B cell (primary cell): ENCODE data around the gene OR2AT4. TPM values are rescaled to one million over a fixed set of nuclear protein-coding genes. Genes with fewer than 3 reads are reported as not detected.
"Not testable (repeated sequence)": the region's sequence is repeated elsewhere in the genome, so short reads cannot be mapped to it uniquely, and the experiment has no call there.

Source experiments
- ATAC-seq: fragments of 200-7000 bp; cut with Tn5 transposase; one replicate; pipeline ENCODE4 v1.10.0; 2021; ENCODE audit warnings: low read depth, mild to moderate bottlenecking, moderate number of reproducible peaks, moderate library complexity
- CTCF ChIA-PET: fragments of 350-600 bp; sonication (Branson Sonifier 250); formaldehyde crosslinking; loops from one replicate; lab custom pipeline; 2021; ENCODE audit warnings: antibody characterized with exemption, inconsistent platforms; lab: Charles Lee
- POLR2A ChIA-PET: fragments of 350-600 bp; sonication (Branson Sonifier 250); formaldehyde crosslinking; loops from one replicate; lab custom pipeline; 2021; ENCODE audit warnings: antibody characterized with exemption; lab: Charles Lee
- DNase-seq: peaks from one replicate; pipeline ENCODE4 v3.0.0; 2013
- H2AFZ ChIP-seq: 2 replicates; pipeline ENCODE4 v1.6.1; 2012; ENCODE audit warnings: mild to moderate bottlenecking, low read depth, low read length; ENCODE audit not compliant: insufficient read depth, poor library complexity, severe bottlenecking
- H3K27ac ChIP-seq, 2 donors: 1 replicate in 1 of 2; 2 replicates in 1 of 2; pipeline ENCODE4 v1.5.1; 2012 to 2013; ENCODE audit warnings: low read length in 2 of 2, mild to moderate bottlenecking in 2 of 2, moderate library complexity in 1 of 2
- H3K27me3 ChIP-seq, 4 experiments: fragments of 200-600 bp in 1 of 4; sonication (generic) in 1 of 4; replicated peaks in 1 of 4; 1 replicate in 2 of 4; 2 replicates in 2 of 4; pipeline versions ENCODE4 v1.6.1 to v1.7.0; 2013 to 2016; ENCODE audit warnings: low read length in 3 of 4, mild to moderate bottlenecking in 2 of 4, mixed read lengths in 1 of 4, moderate library complexity in 1 of 4; ENCODE audit not compliant: insufficient read depth in 4 of 4, control insufficient read depth in 3 of 4; ENCODE audit errors: control extremely low read depth in 1 of 4
- H3K36me3 ChIP-seq, 2 experiments: replicated peaks in 1 of 2; 1 replicate in 1 of 2; 2 replicates in 1 of 2; pipeline versions ENCODE4 v1.6.1 to v1.7.1; 2013; ENCODE audit warnings: low read length in 1 of 2; ENCODE audit not compliant: insufficient read depth in 2 of 2, control insufficient read depth in 1 of 2; ENCODE audit errors: control extremely low read depth in 1 of 2, extremely low read depth in 1 of 2
- H3K4me1 ChIP-seq, 2 donors: fragments of 200-600 bp in 1 of 2; sonication (generic) in 1 of 2; 1 replicate in 1 of 2; 2 replicates in 1 of 2; pipeline versions ENCODE4 v1.5.1 to v1.6.1; 2013 to 2017; ENCODE audit warnings: low read length in 2 of 2; ENCODE audit not compliant: control insufficient read depth in 2 of 2, insufficient read depth in 2 of 2
- H3K4me2 ChIP-seq: replicated peaks from 2 replicates; pipeline ENCODE3; 2012; ENCODE audit warnings: mild to moderate bottlenecking, low read depth, low read length; ENCODE audit not compliant: poor library complexity, severe bottlenecking
- H3K4me3 ChIP-seq, 5 experiments: fragments of 200-600 bp in 1 of 5; sonication (generic) in 1 of 5; 1 replicate in 3 of 5; 2 replicates in 2 of 5; pipeline versions ENCODE4 v1.5.1 to v1.7.0; 2011 to 2016; ENCODE audit warnings: low read length in 4 of 5, mild to moderate bottlenecking in 4 of 5, low read depth in 2 of 5, control low read depth in 1 of 5, moderate library complexity in 1 of 5; ENCODE audit not compliant: insufficient read depth in 1 of 5; ENCODE audit errors: control extremely low read depth in 1 of 5, extremely low read depth in 1 of 5
- H3K79me2 ChIP-seq: fragments of 200-600 bp; sonication (generic); one replicate; pipeline ENCODE4 v1.6.0; 2016; ENCODE audit warnings: low read length; ENCODE audit not compliant: control insufficient read depth, insufficient read depth
- H3K9ac ChIP-seq: fragments of 200-600 bp; sonication (generic); 2 replicates; pipeline ENCODE4 v1.6.1; 2017; ENCODE audit warnings: mild to moderate bottlenecking, low read length, moderate library complexity
- H3K9me3 ChIP-seq, 3 donors: one replicate each; pipeline versions ENCODE4 v1.6.1 to v1.7.1; 2013; ENCODE audit warnings: low read length in 2 of 3; ENCODE audit not compliant: control insufficient read depth in 2 of 3, insufficient read depth in 1 of 3; ENCODE audit errors: control extremely low read depth in 1 of 3
- H4K20me1 ChIP-seq: 2 replicates; pipeline ENCODE4 v1.6.0; 2012; ENCODE audit warnings: mild to moderate bottlenecking, low read length; ENCODE audit not compliant: insufficient read depth, control insufficient read depth, poor library complexity, severe bottlenecking
- H3K27ac Mint-ChIP-seq: one replicate; pipeline ENCODE4 v1.8.0; 2021; ENCODE audit warnings: mixed read lengths
- H3K27me3 Mint-ChIP-seq: one replicate; pipeline ENCODE4 v1.8.0; 2021; ENCODE audit warnings: mixed read lengths
- H3K4me1 Mint-ChIP-seq: one replicate; pipeline ENCODE4 v1.8.0; 2021; ENCODE audit warnings: mixed read lengths
- H3K4me3 Mint-ChIP-seq: one replicate; pipeline ENCODE4 v1.8.0; 2021; ENCODE audit warnings: mixed read lengths
- H3K9me3 Mint-ChIP-seq: one replicate; pipeline ENCODE4 v1.8.0; 2022; ENCODE audit warnings: mixed read lengths; ENCODE audit not compliant: insufficient read depth
- WGBS: methylation state at CpG from one replicate; pipeline ENCODE4 v1.1.5; 2013; ENCODE audit warnings: missing lambda C conversion rate; ENCODE audit not compliant: insufficient coverage; 5-methylcytosine and 5-hydroxymethylcytosine counted together
- intact Hi-C: fragments of 100-400 bp; cut with micrococcal nuclease; formaldehyde crosslinking; loops from one replicate; pipeline ENCODE4 v1.10.0; 2022
- polyA plus RNA-seq: library from polyadenylated mRNA; depleted of rRNA; stranded (reverse); fragments of >200 nt; gene quantifications from 2 replicates; pipeline ENCODE4 v1.2.3, GENCODE V29; 2012
- total RNA-seq, 2 donors: library from RNA; stranded (reverse); fragments of 120-200 nt in 1 of 2; gene quantifications; 1 replicate in 1 of 2; 2 replicates in 1 of 2; pipeline versions ENCODE4 v1.2.3 to v1.2.4, GENCODE V29; 2013 to 2022
- TF ChIP-seq, protein P1 (sequence below): fragments of 200-600 bp; IDR thresholded peaks from one replicate; pipeline ENCODE4 v1.8.0; 2022; ENCODE audit warnings: antibody characterized with exemption, mild to moderate bottlenecking

Gene OR2AT4
- total and polyA plus RNA-seq, 2 donors (not counting 1 experiment from before 2014, with no cell fraction given): not detected

- intact Hi-C loops: no loop called here
- WGBS: 87% methylated on average over 3 of the region's 4 CpGs
- Histone ChIP-seq H3K4me3 (no peak overlapping the region), H3K9ac (no peak overlapping the region), H3K4me1 (peaks cover 14 to 20% of the 10 kb centered on the region in 2 donors), H3K4me2 (no peak overlapping the region), H3K27ac (peak overlapping the region; percentile 47 to 73), H3K9me3 (peaks cover 1 to 7% (median 4%) of the 10 kb centered on the region in 3 donors), H2AFZ (peak overlapping the region; percentile 74), H3K27me3 (no peaks in the 10 kb centered on the region), H3K36me3 (no peaks in the 10 kb centered on the region), H4K20me1 (no peaks in the 10 kb centered on the region), H3K79me2 (no peaks in the 10 kb centered on the region)
- TF ChIP-seq, protein P1, sequence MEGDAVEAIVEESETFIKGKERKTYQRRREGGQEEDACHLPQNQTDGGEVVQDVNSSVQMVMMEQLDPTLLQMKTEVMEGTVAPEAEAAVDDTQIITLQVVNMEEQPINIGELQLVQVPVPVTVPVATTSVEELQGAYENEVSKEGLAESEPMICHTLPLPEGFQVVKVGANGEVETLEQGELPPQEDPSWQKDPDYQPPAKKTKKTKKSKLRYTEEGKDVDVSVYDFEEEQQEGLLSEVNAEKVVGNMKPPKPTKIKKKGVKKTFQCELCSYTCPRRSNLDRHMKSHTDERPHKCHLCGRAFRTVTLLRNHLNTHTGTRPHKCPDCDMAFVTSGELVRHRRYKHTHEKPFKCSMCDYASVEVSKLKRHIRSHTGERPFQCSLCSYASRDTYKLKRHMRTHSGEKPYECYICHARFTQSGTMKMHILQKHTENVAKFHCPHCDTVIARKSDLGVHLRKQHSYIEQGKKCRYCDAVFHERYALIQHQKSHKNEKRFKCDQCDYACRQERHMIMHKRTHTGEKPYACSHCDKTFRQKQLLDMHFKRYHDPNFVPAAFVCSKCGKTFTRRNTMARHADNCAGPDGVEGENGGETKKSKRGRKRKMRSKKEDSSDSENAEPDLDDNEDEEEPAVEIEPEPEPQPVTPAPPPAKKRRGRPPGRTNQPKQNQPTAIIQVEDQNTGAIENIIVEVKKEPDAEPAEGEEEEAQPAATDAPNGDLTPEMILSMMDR: no peak
- Mint-ChIP-seq H3K27me3 (peaks cover 3% of the 10 kb centered on the region), H3K4me1 (peaks cover 22% of the 10 kb centered on the region), H3K27ac (peak overlapping the region; percentile 17), H3K9me3 (peaks cover 6% of the 10 kb centered on the region), H3K4me3 (no peak overlapping the region)
- ChIA-PET CTCF (no interaction called here), POLR2A (no interaction called here)
- no peak for ATAC-seq
- DNase-seq: no peak
Observed at GRCh38 chr11:75050516-75050915, 46.2 kb downstream of the OR2AT4 start.

DNA sequence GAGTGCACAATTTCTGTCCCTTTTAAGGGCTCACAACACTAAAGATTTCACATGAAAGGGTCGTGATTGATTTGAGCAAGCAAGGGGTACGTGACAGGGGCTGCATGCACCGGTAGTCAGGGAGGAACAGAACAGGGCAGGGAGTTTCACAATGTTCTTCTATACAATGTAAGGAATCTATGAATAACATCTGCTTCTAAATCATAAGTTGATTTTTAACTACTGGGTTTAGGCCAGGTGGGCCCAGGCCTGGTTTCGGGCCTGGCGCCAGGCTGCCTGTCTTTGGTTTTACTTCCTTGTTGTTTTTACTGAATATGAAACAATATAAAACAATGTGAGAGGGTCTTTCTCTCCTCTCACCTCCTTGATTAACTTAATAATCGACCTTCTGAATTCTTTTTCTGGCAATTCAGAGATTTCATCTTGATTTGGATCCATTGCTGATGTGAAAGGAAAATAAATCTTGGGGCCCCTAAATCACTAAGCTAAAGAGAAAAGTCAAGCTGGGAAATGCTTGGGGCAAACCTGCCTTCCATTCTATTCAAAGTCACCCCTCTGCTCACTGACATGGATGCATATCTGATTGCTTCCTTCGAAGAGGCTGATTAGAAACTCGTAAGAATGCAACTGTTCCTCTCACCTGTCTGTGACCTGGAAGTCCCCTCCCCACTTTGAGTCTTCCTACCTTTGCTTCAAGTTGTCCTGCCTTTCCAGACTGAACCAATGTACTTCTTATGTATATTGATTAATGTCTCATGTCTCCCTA lies 47.0 kb downstream of the OR2AT4 start:
- ATAC-seq, CTCF ChIA-PET, H3K9me3 Mint-ChIP-seq, H3K9me3 ChIP-seq, POLR2A ChIA-PET, H3K27me3 ChIP-seq, H3K4me3 Mint-ChIP-seq, H3K36me3 ChIP-seq, H3K4me3 ChIP-seq, intact Hi-C loops, H3K27me3 Mint-ChIP-seq, H3K79me2 ChIP-seq, H4K20me1 ChIP-seq: not testable (repeated sequence)
- Mint-ChIP-seq H3K27ac (peak overlapping the region; percentile 60), H3K4me1 (peaks cover 22% of the 10 kb centered on the region)
- WGBS: 17% methylated on average over 2 of the region's 8 CpGs
- peak; percentile 23 for DNase-seq
- Histone ChIP-seq H3K27ac (peak overlapping the region; percentile 47 to 73), H3K4me2 (peak overlapping the region; percentile 8), H3K9ac (peak overlapping the region; percentile 31), H3K4me1 (peaks cover 14 to 20% of the 10 kb centered on the region in 2 donors), H2AFZ (peak overlapping the region; percentile 74)
